Measurements from ENCODE around the gene RAP1GAP2. TPM values are rescaled to one million over a fixed set of nuclear protein-coding genes. Genes with fewer than 3 reads are reported as not detected.

The RAP1GAP2 gene
- total RNA-seq, 1 donor from 2014 or later: 3.8 TPM

DNA sequence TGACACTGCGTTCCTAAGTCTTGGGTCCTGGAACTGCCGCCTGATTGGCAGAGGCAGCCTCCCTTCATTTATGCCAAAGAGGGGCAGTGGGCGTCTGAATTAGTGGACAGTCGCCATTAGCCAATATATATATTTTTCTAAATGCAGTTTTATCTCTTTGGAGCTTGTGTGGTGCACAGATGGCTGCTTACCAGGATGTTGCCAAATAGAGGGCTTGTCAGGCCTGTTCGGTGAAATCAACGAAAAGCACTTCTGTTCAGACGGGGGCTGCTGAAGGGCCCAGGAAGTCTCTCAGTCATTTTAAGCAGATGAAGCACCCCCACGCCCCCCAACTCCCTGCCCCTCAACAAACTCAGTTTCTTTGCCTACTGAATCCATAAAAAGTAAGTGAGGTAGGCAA, 66.0 kb downstream of the RAP1GAP2 start:
- H2AFZ ChIP-seq (replicated peaks): no peak overlapping the region
- Mint-ChIP-seq H3K27me3 (ENCODE audit: insufficient read depth, low read depth) (peaks cover 10% of the 10 kb centered on the region), H3K27ac (no peak overlapping the region), H3K36me3 (no peaks in the 10 kb centered on the region), H3K4me3 (no peak overlapping the region), H3K9me3 (peaks cover 4% of the 10 kb centered on the region), H3K4me1 (no peaks in the 10 kb centered on the region)
- no peaks in the 10 kb centered on the region for H3K27me3 ChIP-seq
- no peaks in the 10 kb centered on the region for H3K9me3 ChIP-seq (ENCODE audit: low read depth)
- H3F3A ChIP-seq (ENCODE audit: low read depth): peaks cover 5% of the 10 kb centered on the region
- H3K4me2 ChIP-seq: no peak overlapping the region
- H3K79me2 ChIP-seq (ENCODE audit: low read depth): no peaks in the 10 kb centered on the region
- H3K4me3 ChIP-seq: no peak overlapping the region
- H3K36me3 ChIP-seq: no peaks in the 10 kb centered on the region
- peaks cover 8% of the 10 kb centered on the region for H4K20me1 ChIP-seq (ENCODE audit: low read depth)
- DNase-seq (ENCODE audit: low spot score): no peak
- no peak overlapping the region for H3K9ac ChIP-seq
- H3K27ac ChIP-seq: no peak overlapping the region
- peaks cover 6% of the 10 kb centered on the region for H3K4me1 ChIP-seq
- no peak for TF ChIP-seq EZH2phosphoT487 (IDR thresholded peaks at IDR 0.05)
- TF ChIP-seq EZH2 (IDR thresholded peaks at IDR 0.05): no peak
- TF ChIP-seq, protein P1, sequence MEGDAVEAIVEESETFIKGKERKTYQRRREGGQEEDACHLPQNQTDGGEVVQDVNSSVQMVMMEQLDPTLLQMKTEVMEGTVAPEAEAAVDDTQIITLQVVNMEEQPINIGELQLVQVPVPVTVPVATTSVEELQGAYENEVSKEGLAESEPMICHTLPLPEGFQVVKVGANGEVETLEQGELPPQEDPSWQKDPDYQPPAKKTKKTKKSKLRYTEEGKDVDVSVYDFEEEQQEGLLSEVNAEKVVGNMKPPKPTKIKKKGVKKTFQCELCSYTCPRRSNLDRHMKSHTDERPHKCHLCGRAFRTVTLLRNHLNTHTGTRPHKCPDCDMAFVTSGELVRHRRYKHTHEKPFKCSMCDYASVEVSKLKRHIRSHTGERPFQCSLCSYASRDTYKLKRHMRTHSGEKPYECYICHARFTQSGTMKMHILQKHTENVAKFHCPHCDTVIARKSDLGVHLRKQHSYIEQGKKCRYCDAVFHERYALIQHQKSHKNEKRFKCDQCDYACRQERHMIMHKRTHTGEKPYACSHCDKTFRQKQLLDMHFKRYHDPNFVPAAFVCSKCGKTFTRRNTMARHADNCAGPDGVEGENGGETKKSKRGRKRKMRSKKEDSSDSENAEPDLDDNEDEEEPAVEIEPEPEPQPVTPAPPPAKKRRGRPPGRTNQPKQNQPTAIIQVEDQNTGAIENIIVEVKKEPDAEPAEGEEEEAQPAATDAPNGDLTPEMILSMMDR (IDR thresholded peaks at IDR 0.05): no peak

DNA sequence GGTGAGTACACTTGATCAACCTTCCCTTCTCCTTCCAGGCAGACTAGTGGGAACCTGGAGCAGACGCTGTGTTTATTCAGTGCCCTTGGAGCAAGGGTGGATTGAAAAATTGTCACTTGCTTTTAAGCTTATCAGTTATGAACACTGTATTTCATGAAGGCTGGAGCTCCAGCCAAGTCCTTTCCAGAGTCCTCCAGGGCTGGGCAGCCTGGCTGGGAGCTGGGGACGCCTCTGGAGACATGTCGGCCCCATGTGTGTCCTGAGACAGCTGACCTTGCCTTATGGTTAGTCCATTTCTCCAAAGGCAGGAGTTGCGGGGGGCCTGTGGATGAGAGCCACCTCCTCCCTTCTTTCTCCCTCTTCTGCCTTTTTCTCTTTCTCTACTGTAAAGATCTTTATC, 67.0 kb downstream of the RAP1GAP2 start:
- Histone ChIP-seq H3K9ac (no peak overlapping the region), H2AFZ (replicated peaks) (no peak overlapping the region), H3K36me3 (no peaks in the 10 kb centered on the region), H3K9me3 (ENCODE audit: low read depth) (no peaks in the 10 kb centered on the region), H4K20me1 (ENCODE audit: low read depth) (peaks cover 8% of the 10 kb centered on the region), H3K4me1 (peaks cover 16% of the 10 kb centered on the region), H3K79me2 (ENCODE audit: low read depth) (no peaks in the 10 kb centered on the region), H3K27me3 (no peaks in the 10 kb centered on the region), H3F3A (ENCODE audit: low read depth) (peaks cover 14% of the 10 kb centered on the region), H3K27ac (no peak overlapping the region), H3K4me2 (no peak overlapping the region), H3K4me3 (no peak overlapping the region)
- H3K4me3 Mint-ChIP-seq: no peak overlapping the region
- TF ChIP-seq EZH2 (IDR thresholded peaks at IDR 0.05) (no peak), EZH2phosphoT487 (IDR thresholded peaks at IDR 0.05) (no peak)
- TF ChIP-seq, protein P1 (IDR thresholded peaks at IDR 0.05): no peak
- no peak for DNase-seq (ENCODE audit: low spot score)
- H3K36me3 Mint-ChIP-seq: no peaks in the 10 kb centered on the region
- H3K27me3 Mint-ChIP-seq (ENCODE audit: insufficient read depth, low read depth): peaks cover 8% of the 10 kb centered on the region
- H3K9me3 Mint-ChIP-seq: peaks cover 4% of the 10 kb centered on the region
- H3K4me1 Mint-ChIP-seq: peaks cover 6% of the 10 kb centered on the region
- H3K27ac Mint-ChIP-seq: no peak overlapping the region

DNA sequence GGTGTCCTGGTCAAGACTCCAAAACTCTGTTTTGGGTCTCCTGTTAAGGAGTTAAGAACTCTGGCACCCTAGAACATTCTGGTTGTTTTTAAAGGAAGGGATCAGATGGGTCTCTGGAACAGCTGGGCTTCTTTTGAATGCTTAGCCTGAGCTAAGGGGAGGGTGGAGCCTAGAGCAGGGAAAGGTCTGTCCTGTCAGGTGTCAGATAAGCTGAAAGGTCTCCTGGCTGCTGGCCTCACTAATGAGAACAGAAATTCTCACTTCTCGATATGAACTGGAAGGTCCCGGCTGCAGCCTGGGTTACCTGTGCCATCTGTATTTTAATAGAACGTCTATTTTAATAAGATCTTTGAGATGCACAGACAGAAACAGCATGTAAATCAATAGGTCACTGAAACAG, 69.0 kb downstream of the RAP1GAP2 start:
- H3K36me3 Mint-ChIP-seq: no peaks in the 10 kb centered on the region
- H3K36me3 ChIP-seq: no peaks in the 10 kb centered on the region
- H3K27ac ChIP-seq: no peak overlapping the region
- peaks cover 10% of the 10 kb centered on the region for H3K4me1 Mint-ChIP-seq
- H3K4me1 ChIP-seq: peaks cover 14% of the 10 kb centered on the region
- H3K9ac ChIP-seq: no peak overlapping the region
- no peaks in the 10 kb centered on the region for H3K79me2 ChIP-seq (ENCODE audit: low read depth)
- H3K4me3 Mint-ChIP-seq: no peak overlapping the region
- no peaks in the 10 kb centered on the region for H3K9me3 Mint-ChIP-seq
- H3K9me3 ChIP-seq (ENCODE audit: low read depth): no peaks in the 10 kb centered on the region
- DNase-seq (ENCODE audit: low spot score): no peak
- H4K20me1 ChIP-seq (ENCODE audit: low read depth): peaks cover 8% of the 10 kb centered on the region
- H3K27me3 ChIP-seq: no peaks in the 10 kb centered on the region
- peaks cover 12% of the 10 kb centered on the region for H3F3A ChIP-seq (ENCODE audit: low read depth)
- TF ChIP-seq EZH2phosphoT487 (IDR thresholded peaks at IDR 0.05) (no peak), EZH2 (IDR thresholded peaks at IDR 0.05) (no peak)
- TF ChIP-seq, protein P1 (IDR thresholded peaks at IDR 0.05): no peak
- H3K4me3 ChIP-seq: no peak overlapping the region
- no peak overlapping the region for H3K27ac Mint-ChIP-seq
- H3K4me2 ChIP-seq: no peak overlapping the region
- no peak overlapping the region for H2AFZ ChIP-seq (replicated peaks)
- H3K27me3 Mint-ChIP-seq (ENCODE audit: insufficient read depth, low read depth): peaks cover 6% of the 10 kb centered on the region

All from neural progenitor cell (in vitro differentiated cells).